K562 (cell line): Measurements from ENCODE around the gene YOD1. TPM values are rescaled to one million over a fixed set of nuclear protein-coding genes. Genes with fewer than 3 reads are reported as not detected.

ENCODE experiments used
- ARID1B ChIP-seq: fragments of 450-650 bp; IDR thresholded peaks from 2 replicates; pipeline ENCODE4 v1.6.1; 2016; ENCODE audit warnings: antibody characterized with exemption, mild to moderate bottlenecking, inconsistent platforms
- CC2D1A ChIP-seq: fragments of 450-650 bp; IDR thresholded peaks from 2 replicates; pipeline ENCODE4 v1.6.1; 2017; ENCODE audit warnings: mild to moderate bottlenecking
- CLOCK ChIP-seq: fragments of 250-450 bp; sonication (Bioruptor Pico); IDR thresholded peaks from 2 replicates; pipeline ENCODE4 v1.4.0; 2020; ENCODE audit warnings: mild to moderate bottlenecking, moderate library complexity, borderline replicate concordance
- CREM ChIP-seq: IDR thresholded peaks from 2 replicates; pipeline ENCODE4 v1.6.1; 2014; ENCODE audit warnings: antibody characterized with exemption, low read depth
- DDX20 ChIP-seq: fragments of 450-650 bp; IDR thresholded peaks from 2 replicates; pipeline ENCODE4 v1.6.1; 2016; ENCODE audit warnings: missing genetic modification characterization, low read depth, mild to moderate bottlenecking, missing compliant biosample characterization, moderate library complexity
- MAX ChIP-seq: sonication (generic); formaldehyde crosslinking; IDR thresholded peaks from 2 replicates; pipeline ENCODE4 v1.9.0; 2022; ENCODE audit warnings: mild to moderate bottlenecking, missing genetic modification reagents
- MLLT1 ChIP-seq, 2 experiments: fragments of 450-650 bp; IDR thresholded peaks; 2 replicates each; pipeline ENCODE4 v1.6.1; 2016
- MYNN ChIP-seq, 2 experiments: sonication (generic); formaldehyde crosslinking in 1 of 2; IDR thresholded peaks; 2 replicates each; pipeline versions ENCODE4 v1.5.0 to v1.6.1; 2016 to 2020; ENCODE audit warnings: antibody characterized with exemption in 1 of 2, missing genetic modification reagents in 1 of 2
- NR2C2 ChIP-seq, 2 experiments: fragments of 200-800 bp in 1 of 2; sonication (Bioruptor generic) in 1 of 2; sonication (generic) in 1 of 2; formaldehyde crosslinking in 1 of 2; IDR thresholded peaks; 2 replicates each; pipeline versions ENCODE4 v1.6.1 to v1.8.0; 2016 to 2022; ENCODE audit warnings: mild to moderate bottlenecking in 1 of 2, missing compliant biosample characterization in 1 of 2, missing genetic modification characterization in 1 of 2, missing genetic modification reagents in 1 of 2
- NR3C1 ChIP-seq: sonication (generic); formaldehyde crosslinking; IDR thresholded peaks from 2 replicates; pipeline ENCODE4 v1.8.1; 2022; ENCODE audit warnings: missing genetic modification reagents
- PHB ChIP-seq: fragments of 250-450 bp; sonication (Bioruptor Pico); IDR thresholded peaks from 2 replicates; pipeline ENCODE4 v1.5.0; 2021
- RREB1 ChIP-seq: fragments of 250-450 bp; sonication (Bioruptor Pico); IDR thresholded peaks from 2 replicates; pipeline ENCODE4 v1.4.0; 2020
- TFAM ChIP-seq: fragments of 250-450 bp; sonication (Bioruptor Pico); conservative IDR thresholded peaks from 2 replicates; pipeline ENCODE4 v1.5.0; 2021; ENCODE audit warnings: mild to moderate bottlenecking, moderate library complexity
- ZNF324 ChIP-seq: fragments of 250-450 bp; sonication (Bioruptor Pico); IDR thresholded peaks from 2 replicates; pipeline ENCODE4 v1.4.0; 2020; ENCODE audit warnings: mild to moderate bottlenecking
- ZNF436 ChIP-seq: fragments of 250-450, 450-650 bp; sonication (Bioruptor Pico); formaldehyde crosslinking; IDR thresholded peaks from 2 replicates; pipeline ENCODE4 v1.7.0; 2020; ENCODE audit warnings: mild to moderate bottlenecking
- ZNF584 ChIP-seq: fragments of 200-800 bp; sonication (Bioruptor generic); IDR thresholded peaks from 2 replicates; pipeline ENCODE4 v1.6.1; 2016; ENCODE audit warnings: low read depth, mild to moderate bottlenecking, missing genetic modification characterization, missing compliant biosample characterization
- polyA plus RNA-seq, 8 experiments: library from polyadenylated mRNA; depleted of rRNA in 4 of 8; stranded (reverse) in 5 of 8; unstranded in 3 of 8; fragments of >200 nt; fragmentation: Nextera tagmentation in 2 of 8; fragmentation: Illumina TruSeq in 1 of 8; extraction: Ambion mirVana in 2 of 8; extraction: Trizol in 1 of 8; gene quantifications; 2 replicates each; pipeline versions ENCODE4 v1.2.1 to v1.2.3, GENCODE V29; 2011 to 2014; ENCODE audit warnings: inconsistent platforms in 1 of 8, missing spikeins in 1 of 8
- total RNA-seq, 7 experiments: library from RNA; depleted of rRNA in 6 of 7; stranded (reverse); fragments of >200 nt in 6 of 7; fragmentation: Illumina TruSeq in 2 of 7; extraction: Trizol in 2 of 7; gene quantifications; 2 replicates each; pipeline versions ENCODE4 v1.2.1 to v1.2.3, GENCODE V29; 2011 to 2021; ENCODE audit warnings: low replicate concordance in 1 of 7

YOD1 gene
- total and polyA plus RNA-seq, 9 of the 15 experiments (the other 6 are each of a cell fraction or from before 2014, with no cell fraction given), result 18.2 to 78.1 (median 46.9) TPM

GRCh38 chr1:207050480-207051190 lies 373 bp downstream of the YOD1 start (continued):
- TF ChIP-seq RREB1 (CRISPR knock-in tag), result no peak
- TF ChIP-seq NR3C1 (CRISPR knock-in tag), result no peak
- peak; percentile 41; the same call in 1 of the 2 replicates for TF ChIP-seq CREM
- TF ChIP-seq MAX (CRISPR knock-in tag), result peak; percentile 60
- TF ChIP-seq ZNF584 (CRISPR knock-in tag), result no peak
- no peak for TF ChIP-seq CLOCK (CRISPR knock-in tag)
- TF ChIP-seq ZNF324 (CRISPR knock-in tag), result no peak
- no peak for TF ChIP-seq ZNF436
- TF ChIP-seq DDX20 (tag), result no peak
- no peak for TF ChIP-seq CC2D1A
- TF ChIP-seq ARID1B, result no peak
- TF ChIP-seq NR2C2 (CRISPR knock-in tag; IDR thresholded peaks at IDR 0.05), result peak; percentile 75
- TF ChIP-seq NR2C2 (tag; IDR thresholded peaks at IDR 0.05), result peak; percentile 52
- no peak for TF ChIP-seq TFAM (CRISPR knock-in tag)
- TF ChIP-seq MLLT1 (IDR thresholded peaks at IDR 0.05), result no peak; a peak in 1 of 4 replicates
- TF ChIP-seq PHB (CRISPR knock-in tag), result no peak
- TF ChIP-seq MYNN (IDR thresholded peaks at IDR 0.05), result no peak
- TF ChIP-seq MYNN (CRISPR knock-in tag; IDR thresholded peaks at IDR 0.05), result no peak
